WTC11 (cell line): ENCODE data around the gene BAIAP2. TPM values are rescaled to one million over a fixed set of nuclear protein-coding genes. Genes with fewer than 3 reads are reported as not detected.

ENCODE experiments used
- ATAC-seq: fragments of 200-7000 bp; cut with Tn5 transposase; 2 replicates; pipeline ENCODE4 v1.10.0; 2021; ENCODE audit warnings: mild to moderate bottlenecking, moderate library complexity
- CTCF ChIA-PET: fragments of 300-600 bp; sonication (Branson Sonifier 250); formaldehyde crosslinking; loops from one replicate; lab custom pipeline; 2021; ENCODE audit warnings: antibody characterized with exemption; lab: Charles Lee
- POLR2A ChIA-PET: fragments of 350-600 bp; sonication (Branson Sonifier 250); formaldehyde crosslinking; loops from one replicate; lab custom pipeline; 2021; ENCODE audit warnings: antibody characterized with exemption; lab: Charles Lee
- DNase-seq: peaks from one replicate; pipeline ENCODE4 v3.0.0; 2021; ENCODE audit warnings: low spot score
- H3K27ac Mint-ChIP-seq: 2 replicates; pipeline ENCODE4 v1.8.0; 2021; ENCODE audit warnings: mixed read lengths
- H3K27me3 Mint-ChIP-seq: 2 replicates; pipeline ENCODE4 v1.8.0; 2021; ENCODE audit warnings: low read depth, mild to moderate bottlenecking, moderate library complexity, mixed read lengths
- H3K36me3 Mint-ChIP-seq: 2 replicates; pipeline ENCODE4 v1.8.0; 2021; ENCODE audit warnings: mixed read lengths
- H3K4me1 Mint-ChIP-seq: 2 replicates; pipeline ENCODE4 v1.8.0; 2022; ENCODE audit warnings: mixed read lengths
- H3K4me3 Mint-ChIP-seq: 2 replicates; pipeline ENCODE4 v1.8.0; 2021; ENCODE audit warnings: mild to moderate bottlenecking, moderate library complexity, mixed read lengths
- H3K9me3 Mint-ChIP-seq: 2 replicates; pipeline ENCODE4 v1.8.0; 2021; ENCODE audit warnings: mixed read lengths
- FOXP4 ChIP-seq: sonication (generic); formaldehyde crosslinking; IDR thresholded peaks from 2 replicates; pipeline ENCODE4 v1.8.0; 2022; ENCODE audit warnings: mild to moderate bottlenecking, missing genetic modification reagents
- HMGXB4 ChIP-seq: sonication (generic); formaldehyde crosslinking; IDR thresholded peaks from 2 replicates; pipeline ENCODE4 v1.8.1; 2023; ENCODE audit warnings: mild to moderate bottlenecking, moderate library complexity, missing genetic modification reagents
- JUN ChIP-seq: sonication (generic); formaldehyde crosslinking; IDR thresholded peaks from 2 replicates; pipeline ENCODE4 v1.8.0; 2023; ENCODE audit warnings: mild to moderate bottlenecking, missing genetic modification reagents
- MAX ChIP-seq: sonication (generic); formaldehyde crosslinking; IDR thresholded peaks from 2 replicates; pipeline ENCODE4 v1.8.0; 2022; ENCODE audit warnings: mild to moderate bottlenecking, missing genetic modification reagents
- NFATC4 ChIP-seq: fragments of 250-450 bp; sonication (Bioruptor Pico); IDR thresholded peaks from 2 replicates; pipeline ENCODE4 v1.9.0; 2021; ENCODE audit warnings: mild to moderate bottlenecking
- NR2C2 ChIP-seq: sonication (generic); formaldehyde crosslinking; IDR thresholded peaks from 2 replicates; pipeline ENCODE4 v1.8.0; 2022; ENCODE audit warnings: mild to moderate bottlenecking, missing genetic modification reagents
- SOX15 ChIP-seq: fragments of 250-450 bp; sonication (Bioruptor Pico); IDR thresholded peaks from 2 replicates; pipeline ENCODE4 v1.9.0; 2021; ENCODE audit warnings: mild to moderate bottlenecking
- ZNF317 ChIP-seq: sonication (generic); formaldehyde crosslinking; IDR thresholded peaks from 2 replicates; pipeline ENCODE4 v1.8.1; 2023; ENCODE audit warnings: low read depth, mild to moderate bottlenecking, moderate library complexity, missing genetic modification reagents, borderline replicate concordance
- ZNF396 ChIP-seq: fragments of 250-450 bp; sonication (Bioruptor Pico); IDR thresholded peaks from 2 replicates; pipeline ENCODE4 v1.8.0; 2021; ENCODE audit warnings: mild to moderate bottlenecking, moderate library complexity, borderline replicate concordance
- ZNF512 ChIP-seq: sonication (generic); formaldehyde crosslinking; IDR thresholded peaks from 2 replicates; pipeline ENCODE4 v1.8.1; 2022; ENCODE audit warnings: missing genetic modification reagents, borderline replicate concordance
- ZNF532 ChIP-seq: fragments of 250-450 bp; sonication (Bioruptor Pico); IDR thresholded peaks from 2 replicates; pipeline ENCODE4 v1.9.0; 2021; ENCODE audit warnings: mild to moderate bottlenecking, borderline replicate concordance
- total RNA-seq: library from RNA; stranded (reverse); gene quantifications from 3 replicates; pipeline ENCODE4 v1.2.3, GENCODE V29; 2021

Gene BAIAP2
- total RNA-seq, 1 experiment from 2014 or later = 20.7 TPM

GRCh38 chr17:81053041-81053970 is 18.4 kb downstream of the BAIAP2 start:
- H3K9me3 Mint-ChIP-seq = no peaks in the 10 kb centered on the region
- ChIA-PET CTCF (interaction anchor here (0.6 to 2.1 kb wide), 4 partner anchors 13 to 1662 kb away, joined by 3 to 8 read pairs (median 4); no protein-coding TSS in a partner anchor), POLR2A (no interaction called here)
- H3K4me1 Mint-ChIP-seq = peaks cover 6% of the 10 kb centered on the region; the same call in 1 of the 2 replicates
- no peak for TF ChIP-seq ZNF396
- TF ChIP-seq NFATC4 = no peak
- no peak for TF ChIP-seq SOX15 (CRISPR knock-in tag)
- no peak for TF ChIP-seq JUN (CRISPR knock-in tag)
- ATAC-seq = no peak
- DNase-seq = no peak
- no peaks in the 10 kb centered on the region for H3K36me3 Mint-ChIP-seq
- no peaks in the 10 kb centered on the region for H3K27me3 Mint-ChIP-seq
- no peak overlapping the region for H3K27ac Mint-ChIP-seq
- H3K4me3 Mint-ChIP-seq = no peak overlapping the region

GRCh38 chr17:81054308-81054707 is 19.4 kb downstream of the BAIAP2 start:
- peaks cover 5% of the 10 kb centered on the region; the same call in 1 of the 2 replicates for H3K4me1 Mint-ChIP-seq
- no peak for ATAC-seq
- no peak overlapping the region for H3K4me3 Mint-ChIP-seq
- POLR2A ChIA-PET = no interaction called here
- TF ChIP-seq HMGXB4 (CRISPR knock-in tag) (no peak), ZNF532 (CRISPR knock-in tag) (no peak), NR2C2 (CRISPR knock-in tag) (no peak), ZNF317 (CRISPR knock-in tag) (no peak), ZNF512 (CRISPR knock-in tag) (no peak), MAX (no peak), FOXP4 (no peak), NFATC4 (no peak)
- CTCF ChIA-PET = interaction anchor here (1.0 kb wide), 1 partner anchor 48 kb away, joined by 4 read pairs; no protein-coding TSS in a partner anchor
- no peak overlapping the region for H3K27ac Mint-ChIP-seq
- no peaks in the 10 kb centered on the region for H3K9me3 Mint-ChIP-seq
- H3K36me3 Mint-ChIP-seq = no peaks in the 10 kb centered on the region
- H3K27me3 Mint-ChIP-seq = no peaks in the 10 kb centered on the region
- DNase-seq = no peak
